HEK293T (cell line): Measurements from ENCODE around the gene DNAJC5.
"Not testable (repeated sequence)": the region's sequence is repeated elsewhere in the genome, so short reads cannot be mapped to it uniquely, and the experiment has no call there.

Experiments used
- BHLHE40 ChIP-seq: fragments of 450-650 bp; IDR thresholded peaks from 2 replicates; pipeline ENCODE4 v1.6.1; 2016; ENCODE audit warnings: mild to moderate bottlenecking, moderate library complexity, borderline replicate concordance
- CTBP1 ChIP-seq: fragments of 450-650 bp; IDR thresholded peaks from 2 replicates; pipeline ENCODE4 v1.6.1; 2016; ENCODE audit warnings: borderline replicate concordance
- FOXA1 ChIP-seq: fragments of 450-650 bp; IDR thresholded peaks from 2 replicates; pipeline ENCODE4 v1.6.1; 2016; ENCODE audit warnings: mild to moderate bottlenecking
- FOXK2 ChIP-seq: fragments of 450-650 bp; IDR thresholded peaks from 2 replicates; pipeline ENCODE4 v1.6.1; 2016; ENCODE audit warnings: mild to moderate bottlenecking
- FOXM1 ChIP-seq: fragments of 450-650 bp; IDR thresholded peaks from 2 replicates; pipeline ENCODE4 v1.6.1; 2017; ENCODE audit warnings: mild to moderate bottlenecking, borderline replicate concordance
- HDGF ChIP-seq: fragments of 450-650 bp; IDR thresholded peaks from 2 replicates; pipeline ENCODE4 v1.6.1; 2017; ENCODE audit warnings: antibody characterized with exemption, borderline replicate concordance
- L3MBTL2 ChIP-seq: fragments of 450-650 bp; conservative IDR thresholded peaks from 2 replicates; pipeline ENCODE4 v1.6.1; 2016; ENCODE audit warnings: mild to moderate bottlenecking
- LEF1 ChIP-seq: fragments of 450-650 bp; IDR thresholded peaks from 2 replicates; pipeline ENCODE4 v1.6.1; 2017; ENCODE audit warnings: mild to moderate bottlenecking, borderline replicate concordance
- NFRKB ChIP-seq: fragments of 450-650 bp; IDR thresholded peaks from 2 replicates; pipeline ENCODE4 v1.6.1; 2016; ENCODE audit warnings: mild to moderate bottlenecking, moderate library complexity
- SP1 ChIP-seq: fragments of 450-650 bp; IDR thresholded peaks from 2 replicates; pipeline ENCODE4 v1.6.1; 2017
- SUZ12 ChIP-seq: fragments of 450-650 bp; IDR thresholded peaks from 2 replicates; pipeline ENCODE4 v1.6.1; 2016; ENCODE audit warnings: mild to moderate bottlenecking
- ZNF384 ChIP-seq: fragments of 450-650 bp; IDR thresholded peaks from 2 replicates; pipeline ENCODE4 v1.6.1; 2016

- not testable (repeated sequence) for TF ChIP-seq SUZ12, HDGF, BHLHE40, L3MBTL2, SP1, NFRKB, LEF1, FOXA1, FOXK2, ZNF384, FOXM1, CTBP1
Observed at GRCh38 chr20:63853733-63854068, 41.2 kb upstream of the DNAJC5 start.
